WERI-Rb-1 (cell line): ENCODE results near the gene JPH3.

ENCODE experiments used
- DNase-seq: peaks from one replicate; pipeline ENCODE4 v3.0.0-alpha.2; 2020
- H3K27ac ChIP-seq: fragments of 250-450 bp; sonication (Bioruptor Pico); 2 replicates; pipeline ENCODE4 v1.5.1; 2020; ENCODE audit warnings: mild to moderate bottlenecking, moderate library complexity
- H3K27me3 ChIP-seq: fragments of 250-450 bp; sonication (Bioruptor Pico); 2 replicates; pipeline ENCODE4 v1.5.1; 2021; ENCODE audit warnings: mild to moderate bottlenecking, low read depth, moderate library complexity; ENCODE audit not compliant: insufficient read depth, severe bottlenecking
- H3K36me3 ChIP-seq: fragments of 250-450 bp; sonication (Bioruptor Pico); 2 replicates; pipeline ENCODE4 v1.5.1; 2020; ENCODE audit warnings: mild to moderate bottlenecking, moderate library complexity
- H3K4me3 ChIP-seq: 2 replicates; pipeline ENCODE4 v1.5.1; 2011; ENCODE audit warnings: low read depth, mild to moderate bottlenecking, control low read depth, low read length
- H3K9me3 ChIP-seq: fragments of 250-450 bp; sonication (Bioruptor Pico); 2 replicates; pipeline ENCODE4 v1.5.1; 2021; ENCODE audit warnings: mild to moderate bottlenecking, moderate library complexity; ENCODE audit not compliant: severe bottlenecking
- TF ChIP-seq, protein P1 (sequence below): IDR thresholded peaks from 2 replicates; pipeline ENCODE4 v1.5.1; 2011; ENCODE audit warnings: low read depth, mild to moderate bottlenecking, control low read depth, inconsistent platforms, low read length

Gene JPH3

DNA sequence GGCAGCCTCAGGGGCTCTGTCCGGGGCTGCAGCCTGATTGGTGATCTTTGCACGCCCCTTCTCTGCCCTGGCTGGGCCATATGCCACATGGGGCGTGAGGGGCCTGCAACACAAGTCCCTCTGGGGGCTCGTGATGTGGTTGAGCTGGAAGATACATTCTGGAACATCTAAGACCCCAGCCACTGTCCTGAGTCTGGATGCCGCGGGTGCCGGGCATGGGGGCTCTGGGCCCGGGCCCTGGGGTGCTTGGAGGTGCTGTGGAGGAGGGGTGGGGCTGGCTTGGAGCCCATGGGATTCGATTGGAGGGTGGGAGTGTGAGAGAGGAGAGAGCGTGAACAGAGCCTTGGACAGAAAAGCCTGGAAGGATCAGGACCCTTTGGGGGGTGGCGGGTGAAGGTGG, 39.4 kb downstream of the JPH3 start:
- no peak overlapping the region for H3K27ac ChIP-seq
- no peak overlapping the region for H3K4me3 ChIP-seq
- TF ChIP-seq, protein P1, sequence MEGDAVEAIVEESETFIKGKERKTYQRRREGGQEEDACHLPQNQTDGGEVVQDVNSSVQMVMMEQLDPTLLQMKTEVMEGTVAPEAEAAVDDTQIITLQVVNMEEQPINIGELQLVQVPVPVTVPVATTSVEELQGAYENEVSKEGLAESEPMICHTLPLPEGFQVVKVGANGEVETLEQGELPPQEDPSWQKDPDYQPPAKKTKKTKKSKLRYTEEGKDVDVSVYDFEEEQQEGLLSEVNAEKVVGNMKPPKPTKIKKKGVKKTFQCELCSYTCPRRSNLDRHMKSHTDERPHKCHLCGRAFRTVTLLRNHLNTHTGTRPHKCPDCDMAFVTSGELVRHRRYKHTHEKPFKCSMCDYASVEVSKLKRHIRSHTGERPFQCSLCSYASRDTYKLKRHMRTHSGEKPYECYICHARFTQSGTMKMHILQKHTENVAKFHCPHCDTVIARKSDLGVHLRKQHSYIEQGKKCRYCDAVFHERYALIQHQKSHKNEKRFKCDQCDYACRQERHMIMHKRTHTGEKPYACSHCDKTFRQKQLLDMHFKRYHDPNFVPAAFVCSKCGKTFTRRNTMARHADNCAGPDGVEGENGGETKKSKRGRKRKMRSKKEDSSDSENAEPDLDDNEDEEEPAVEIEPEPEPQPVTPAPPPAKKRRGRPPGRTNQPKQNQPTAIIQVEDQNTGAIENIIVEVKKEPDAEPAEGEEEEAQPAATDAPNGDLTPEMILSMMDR = no peak
- H3K9me3 ChIP-seq = no peaks in the 10 kb centered on the region
- no peaks in the 10 kb centered on the region for H3K27me3 ChIP-seq
- no peaks in the 10 kb centered on the region for H3K36me3 ChIP-seq
- DNase-seq = no peak

GRCh38 chr16:87642491-87642890, 40.2 kb downstream of the JPH3 start:
- no peak for DNase-seq
- Histone ChIP-seq H3K36me3 (no peaks in the 10 kb centered on the region), H3K9me3 (no peaks in the 10 kb centered on the region), H3K4me3 (no peak overlapping the region), H3K27me3 (no peaks in the 10 kb centered on the region), H3K27ac (no peak overlapping the region)
- TF ChIP-seq, protein P1 = no peak

DNA sequence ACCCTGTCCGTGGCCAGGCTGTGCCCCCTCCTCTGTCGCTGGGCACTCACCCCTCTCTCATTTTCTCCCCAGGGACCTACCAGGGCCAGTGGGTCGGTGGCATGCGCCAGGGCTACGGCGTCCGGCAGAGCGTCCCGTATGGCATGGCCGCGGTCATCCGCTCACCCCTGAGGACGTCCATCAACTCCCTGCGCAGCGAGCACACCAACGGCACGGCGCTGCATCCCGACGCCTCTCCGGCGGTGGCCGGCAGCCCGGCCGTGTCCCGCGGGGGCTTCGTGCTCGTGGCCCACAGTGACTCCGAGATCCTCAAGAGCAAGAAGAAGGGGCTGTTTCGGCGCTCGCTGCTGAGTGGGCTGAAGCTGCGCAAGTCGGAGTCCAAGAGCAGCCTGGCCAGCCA, 41.9 kb downstream of the JPH3 start:
- TF ChIP-seq, protein P1 = no peak
- no peak overlapping the region for H3K4me3 ChIP-seq
- no peak for DNase-seq
- H3K27ac ChIP-seq = no peak overlapping the region
- H3K9me3 ChIP-seq = no peaks in the 10 kb centered on the region
- H3K27me3 ChIP-seq = no peaks in the 10 kb centered on the region
- no peaks in the 10 kb centered on the region for H3K36me3 ChIP-seq

DNA sequence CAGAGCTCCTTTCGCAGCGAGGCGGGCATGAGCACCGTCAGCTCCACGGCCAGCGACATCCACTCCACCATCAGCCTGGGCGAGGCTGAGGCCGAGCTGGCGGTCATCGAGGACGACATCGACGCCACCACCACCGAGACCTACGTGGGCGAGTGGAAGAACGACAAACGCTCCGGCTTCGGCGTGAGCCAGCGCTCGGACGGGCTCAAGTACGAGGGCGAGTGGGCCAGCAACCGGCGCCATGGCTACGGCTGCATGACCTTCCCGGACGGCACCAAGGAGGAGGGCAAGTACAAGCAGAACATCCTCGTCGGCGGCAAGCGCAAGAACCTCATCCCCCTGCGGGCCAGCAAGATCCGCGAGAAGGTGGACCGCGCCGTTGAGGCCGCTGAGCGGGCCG, 42.3 kb downstream of the JPH3 start:
- TF ChIP-seq, protein P1 = no peak
- H3K27me3 ChIP-seq = no peaks in the 10 kb centered on the region

GRCh38 chr16:87645802-87646201, 43.5 kb downstream of the JPH3 start:
- TF ChIP-seq, protein P1 = no peak
- Histone ChIP-seq H3K9me3 (no peaks in the 10 kb centered on the region), H3K4me3 (no peak overlapping the region), H3K27me3 (no peaks in the 10 kb centered on the region), H3K36me3 (no peaks in the 10 kb centered on the region), H3K27ac (no peak overlapping the region)
- no peak for DNase-seq

More for the DNA sequence above, 42.3 kb downstream of the JPH3 start:
- no peak overlapping the region for H3K27ac ChIP-seq
- H3K36me3 ChIP-seq = no peaks in the 10 kb centered on the region
- H3K9me3 ChIP-seq = no peaks in the 10 kb centered on the region
- no peak for DNase-seq
- H3K4me3 ChIP-seq = no peak overlapping the region

- Histone ChIP-seq H3K36me3 (no peaks in the 10 kb centered on the region), H3K27me3 (no peaks in the 10 kb centered on the region), H3K27ac (no peak overlapping the region), H3K9me3 (no peaks in the 10 kb centered on the region), H3K4me3 (no peak overlapping the region)
- no peak for DNase-seq
- TF ChIP-seq, protein P1 = no peak
These were observed 45.3 kb downstream of the JPH3 start for GRCh38 chr16:87647431-87648185.
